GM20431 (cell line): ENCODE data around the gene WNK2.
"Not testable (repeated sequence)": the region's sequence is repeated elsewhere in the genome, so short reads cannot be mapped to it uniquely, and the experiment has no call there.

ENCODE experiments used
- in situ Hi-C: fragments of 300-500 bp; cut with MseI, MboI; formaldehyde crosslinking; loops from one replicate; pipeline ENCODE4 v1.15.0; 2020; ENCODE audit warnings: low sequenced_read_pairs; ENCODE audit not compliant: unreplicated experiment

The WNK2 gene

DNA sequence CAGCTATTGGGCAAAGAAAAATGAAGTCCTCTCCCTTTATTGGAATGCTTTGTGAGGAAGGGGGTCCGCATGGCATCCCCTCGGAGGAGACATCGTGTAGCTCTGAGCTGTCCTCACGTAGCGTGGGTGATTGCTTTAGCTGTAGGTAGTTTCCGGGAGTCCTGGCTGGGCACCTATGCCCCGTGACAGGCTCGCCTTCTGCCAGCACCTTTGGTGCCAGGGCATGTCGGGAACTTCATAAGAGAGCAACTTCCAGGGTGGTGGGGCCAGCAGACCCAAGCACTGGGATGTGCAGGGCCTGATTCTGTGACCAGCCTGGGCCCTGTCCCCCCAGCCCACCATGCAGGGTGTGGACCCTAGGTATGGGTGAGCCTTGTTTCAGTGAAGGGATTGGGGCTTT, 64.0 kb downstream of the WNK2 start:
- in situ Hi-C loops, result no loop called here

DNA sequence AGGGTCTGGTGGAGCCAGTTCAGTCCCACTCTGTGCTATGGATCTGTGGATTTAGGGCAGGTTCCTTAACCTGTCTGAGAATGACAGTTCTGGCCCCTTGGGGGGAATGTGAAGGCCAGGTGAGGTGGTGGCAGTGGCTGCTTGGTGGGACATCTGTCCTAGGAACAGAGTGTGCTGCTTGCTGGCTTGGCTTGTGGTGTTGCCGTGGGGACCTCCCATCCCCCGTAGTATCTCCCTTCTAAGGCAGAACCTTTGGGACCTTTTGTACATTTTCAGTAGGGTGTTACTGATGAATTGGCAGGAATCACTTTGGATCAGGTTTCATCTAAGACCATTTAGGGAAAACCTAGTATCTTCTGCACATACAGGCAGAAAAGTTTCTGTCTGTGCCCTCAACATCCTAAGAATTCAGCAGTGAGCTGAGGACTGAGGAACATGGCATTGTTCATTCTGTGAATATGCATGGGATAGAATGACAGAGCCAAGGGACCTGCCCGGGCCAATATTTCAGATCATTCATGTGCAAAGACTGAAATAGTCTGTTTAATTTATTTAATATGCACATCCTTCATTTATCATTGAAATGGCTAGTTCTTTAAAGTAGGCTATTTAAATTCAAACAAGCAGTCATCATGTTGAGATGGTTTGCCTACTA, 64.6 kb downstream of the WNK2 start:
- in situ Hi-C loops, result no loop called here

DNA sequence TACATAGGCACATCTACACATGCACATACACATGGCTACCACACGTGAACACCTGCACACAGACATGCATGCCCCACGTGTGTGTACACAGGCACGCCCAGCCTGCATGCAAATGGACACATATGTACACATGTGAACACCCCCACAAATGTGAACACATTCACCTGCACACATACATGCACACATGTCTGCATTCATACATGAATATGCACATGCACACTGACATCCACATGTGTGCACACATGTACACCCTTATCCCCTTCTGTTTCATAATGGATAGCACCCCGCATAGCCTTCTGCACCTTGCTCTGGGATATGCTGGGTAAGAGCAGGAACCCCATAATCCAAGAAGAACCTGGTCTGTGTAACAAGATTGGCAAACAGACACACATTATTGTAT, 66.2 kb downstream of the WNK2 start:
- in situ Hi-C loops, result no loop called here

DNA sequence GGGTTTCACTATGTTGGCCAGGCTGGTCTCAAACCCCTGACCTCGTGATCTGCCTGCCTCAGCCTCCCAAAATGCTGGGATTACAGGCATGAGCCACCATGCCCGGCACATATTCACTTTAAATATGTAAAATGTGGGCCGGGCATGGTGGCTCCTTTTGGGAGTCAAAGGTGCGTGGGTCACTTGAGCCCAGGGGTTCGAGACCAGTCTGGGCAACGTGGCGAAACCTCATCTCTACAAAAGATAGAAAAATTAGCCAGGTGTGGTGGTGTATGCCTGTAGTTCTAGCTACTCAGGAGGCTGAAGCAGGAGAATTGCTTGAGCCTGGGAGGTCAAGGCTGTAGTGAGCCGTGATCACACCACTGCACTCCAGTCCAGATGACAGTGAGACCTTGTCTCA, 67.4 kb downstream of the WNK2 start:
- in situ Hi-C loops, result not testable (repeated sequence)

DNA sequence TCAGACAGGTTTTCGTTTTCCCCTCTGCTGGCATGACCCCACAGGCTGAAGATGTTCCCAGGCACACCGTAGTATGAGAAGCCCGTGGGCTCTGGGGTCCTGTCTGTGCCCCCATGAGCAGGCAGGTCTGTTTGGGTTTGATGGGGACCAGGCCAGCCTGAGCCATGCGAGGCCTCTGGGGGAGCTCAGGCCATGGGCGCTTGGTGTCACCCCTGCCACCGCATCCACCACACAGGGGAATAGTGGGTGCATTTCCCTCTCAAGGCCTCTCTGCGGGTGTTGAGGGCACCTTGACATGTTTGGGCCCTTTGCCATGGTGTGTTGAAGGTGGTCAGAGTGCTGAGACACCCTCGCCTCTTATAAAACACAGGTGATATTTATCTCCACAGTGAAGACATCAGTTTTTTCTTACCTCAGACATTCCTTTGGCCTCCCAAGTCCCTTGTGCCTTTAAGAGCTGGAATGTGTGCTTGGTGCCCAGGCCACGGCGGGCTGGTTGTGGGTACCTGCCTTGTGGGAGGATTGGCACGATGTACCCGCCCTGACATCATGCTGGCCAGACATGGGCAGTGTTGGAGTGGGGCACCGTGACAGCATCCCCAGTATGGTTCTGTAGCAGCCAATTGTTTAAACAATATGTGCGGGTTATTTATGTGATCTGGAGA, 68.3 kb downstream of the WNK2 start:
- in situ Hi-C loops, result no loop called here

DNA sequence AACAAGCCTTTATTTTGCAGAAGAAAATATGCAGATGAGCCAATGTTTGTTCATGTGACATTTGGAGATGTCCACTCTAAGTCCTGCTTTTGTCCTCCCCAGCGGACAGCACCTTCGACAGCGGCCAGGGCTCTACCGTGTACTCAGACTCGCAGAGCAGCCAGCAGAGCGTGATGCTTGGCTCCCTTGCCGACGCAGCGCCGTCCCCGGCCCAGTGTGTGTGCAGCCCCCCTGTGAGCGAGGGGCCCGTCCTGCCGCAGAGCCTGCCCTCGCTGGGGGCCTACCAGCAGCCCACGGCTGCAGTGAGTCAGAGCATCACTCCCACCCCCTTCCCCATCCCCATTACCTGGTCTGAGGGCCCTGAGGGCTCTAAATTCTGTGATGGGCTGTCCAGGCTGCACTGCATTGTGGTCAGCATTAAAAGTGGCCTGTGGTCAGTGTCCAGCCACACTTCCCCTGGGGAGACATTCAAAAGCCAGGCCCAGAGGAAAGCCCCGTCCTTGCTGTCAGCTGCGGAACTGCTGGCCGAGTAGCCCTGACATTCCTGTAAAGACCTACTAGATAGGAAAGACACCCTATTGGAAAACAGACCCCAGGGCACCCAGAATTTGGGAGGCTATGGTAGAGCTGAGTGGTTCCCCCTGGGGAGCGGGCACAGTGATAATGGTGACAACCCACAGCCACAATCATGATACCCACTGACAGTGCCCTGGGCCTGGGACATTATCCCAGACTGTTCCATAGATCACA, 69.0 kb downstream of the WNK2 start:
- in situ Hi-C loops, result no loop called here

DNA sequence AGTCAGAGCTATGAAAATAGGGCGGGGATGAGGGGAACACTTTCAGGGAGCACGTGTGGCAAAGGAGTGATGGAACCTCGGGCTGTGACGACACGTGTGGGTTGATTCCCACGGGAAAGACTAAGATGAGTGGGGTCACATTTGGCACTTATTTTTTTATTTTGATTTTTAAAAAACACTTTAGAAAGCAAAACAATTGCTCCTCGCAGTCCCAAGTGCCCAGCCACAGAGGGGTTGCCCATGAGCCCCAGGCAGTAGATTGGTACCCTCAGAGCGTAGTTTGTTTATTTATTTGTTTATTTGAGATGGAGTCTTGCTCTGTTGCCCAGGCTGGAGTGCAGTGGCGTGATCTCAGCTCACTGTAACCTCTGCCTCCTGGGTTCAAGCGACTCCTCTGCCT, 69.7 kb downstream of the WNK2 start:
- in situ Hi-C loops, result no loop called here

DNA sequence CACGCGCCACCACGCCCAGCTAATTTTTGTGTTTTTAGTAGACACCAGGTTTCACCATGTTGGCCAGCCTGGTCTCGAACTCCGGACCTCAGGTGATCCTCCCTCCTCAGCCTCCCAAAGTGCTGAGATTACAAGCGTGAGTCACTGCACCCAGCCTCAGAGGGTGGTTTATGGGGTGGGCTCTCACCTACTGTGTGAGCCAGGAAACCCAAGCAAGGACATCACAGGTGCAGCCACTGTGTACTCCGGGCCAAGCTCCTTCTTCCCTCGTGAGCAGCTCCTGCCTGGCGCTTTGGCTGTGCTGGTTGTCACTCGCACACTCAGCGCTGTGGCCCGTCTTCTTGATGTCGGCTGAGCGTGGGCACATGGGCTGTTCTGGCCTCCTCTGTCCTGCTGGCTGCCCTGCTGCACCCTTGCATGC, 70.1 kb downstream of the WNK2 start:
- in situ Hi-C loops, result no loop called here

DNA sequence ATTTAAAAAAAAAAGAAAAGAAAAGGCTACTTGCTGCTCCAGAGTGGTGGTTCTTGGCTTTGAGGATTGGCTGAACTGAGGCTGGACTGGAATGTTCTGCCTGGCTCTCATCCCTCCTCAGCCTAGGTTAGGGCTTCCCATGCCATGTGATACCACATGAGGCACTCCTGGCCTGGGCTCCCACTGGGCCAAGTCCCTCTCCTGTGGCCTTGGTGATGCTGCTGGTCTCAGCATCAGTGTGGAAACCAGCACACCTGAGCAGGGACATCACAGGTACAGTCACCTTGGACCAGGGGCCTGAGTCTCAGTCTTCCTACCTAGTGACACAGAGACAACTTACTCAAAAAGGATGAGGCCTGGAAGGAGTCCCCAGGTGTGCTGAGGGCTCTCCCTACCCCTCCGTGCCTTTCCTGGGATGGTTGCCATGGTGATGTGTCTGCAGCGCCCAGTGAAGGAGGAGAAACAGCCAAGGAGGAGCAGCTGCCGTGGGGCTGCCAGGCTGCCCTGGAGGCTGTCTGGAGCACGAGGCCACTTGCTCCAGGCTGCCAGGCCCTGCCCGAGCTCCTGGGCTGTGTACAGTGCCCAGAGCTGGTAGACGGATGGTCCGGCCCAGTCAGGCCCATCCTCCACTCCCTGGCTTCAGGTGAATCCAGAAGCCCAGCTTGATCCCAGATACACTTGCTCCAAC, 71.0 kb downstream of the WNK2 start:
- in situ Hi-C loops, result no loop called here

DNA sequence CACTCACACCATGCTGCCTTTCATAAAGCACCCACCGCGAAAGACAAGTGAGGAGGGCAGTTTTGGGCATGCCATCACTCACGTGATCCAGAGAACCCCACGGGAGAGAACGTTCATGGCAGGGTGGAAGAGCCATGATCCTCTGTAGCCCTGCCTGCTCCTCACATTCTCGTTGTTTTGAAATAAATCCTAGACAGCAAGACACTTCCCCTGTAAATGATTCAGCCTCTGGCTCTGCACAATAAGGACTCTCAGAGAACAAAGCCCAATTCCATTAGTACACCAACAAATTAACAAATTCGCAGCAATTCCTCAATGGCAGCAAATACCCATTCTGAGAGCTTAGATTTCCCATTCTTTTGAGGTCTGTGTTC, 71.5 kb downstream of the WNK2 start:
- in situ Hi-C loops, result no loop called here

DNA sequence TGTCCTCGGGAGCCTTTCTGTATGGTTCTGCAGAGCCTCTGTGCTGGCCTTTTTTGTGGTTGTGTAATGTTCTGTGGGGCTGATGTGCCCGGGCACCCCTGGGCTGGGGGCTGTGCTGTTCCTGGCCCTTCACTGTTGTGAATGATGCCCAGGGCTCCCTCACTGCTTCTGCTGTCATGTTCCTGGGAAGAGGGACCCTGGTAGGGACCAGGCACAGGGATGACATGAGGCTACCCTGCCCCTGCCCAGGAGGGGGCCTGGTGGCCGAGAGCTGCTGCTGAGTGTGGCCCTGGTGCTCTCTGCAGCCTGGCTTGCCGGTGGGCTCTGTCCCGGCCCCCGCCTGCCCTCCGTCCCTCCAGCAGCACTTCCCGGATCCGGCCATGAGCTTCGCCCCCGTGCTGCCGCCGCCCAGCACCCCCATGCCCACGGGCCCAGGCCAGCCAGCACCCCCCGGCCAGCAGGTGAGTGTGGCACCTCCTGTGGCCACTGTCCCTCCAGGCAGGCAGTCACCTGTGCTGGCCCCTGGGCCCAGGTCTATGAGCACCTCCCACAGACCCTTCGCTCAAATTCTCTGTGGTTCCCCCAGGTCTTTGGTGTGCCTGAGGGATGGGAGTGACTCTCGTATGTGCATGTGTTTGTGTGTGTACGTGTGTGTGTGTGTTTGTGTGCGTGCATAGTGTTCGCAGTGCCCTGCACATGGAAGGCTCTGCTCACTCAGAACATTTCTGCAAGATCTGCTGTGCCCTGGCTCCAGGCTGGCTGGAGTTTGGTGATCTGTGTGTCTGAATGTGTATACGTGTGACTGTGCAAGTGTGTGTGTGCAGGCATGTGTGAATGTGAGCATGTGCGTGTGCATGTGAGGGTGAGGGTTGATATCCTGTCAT, 72.3 kb downstream of the WNK2 start:
- in situ Hi-C loops, result no loop called here

DNA sequence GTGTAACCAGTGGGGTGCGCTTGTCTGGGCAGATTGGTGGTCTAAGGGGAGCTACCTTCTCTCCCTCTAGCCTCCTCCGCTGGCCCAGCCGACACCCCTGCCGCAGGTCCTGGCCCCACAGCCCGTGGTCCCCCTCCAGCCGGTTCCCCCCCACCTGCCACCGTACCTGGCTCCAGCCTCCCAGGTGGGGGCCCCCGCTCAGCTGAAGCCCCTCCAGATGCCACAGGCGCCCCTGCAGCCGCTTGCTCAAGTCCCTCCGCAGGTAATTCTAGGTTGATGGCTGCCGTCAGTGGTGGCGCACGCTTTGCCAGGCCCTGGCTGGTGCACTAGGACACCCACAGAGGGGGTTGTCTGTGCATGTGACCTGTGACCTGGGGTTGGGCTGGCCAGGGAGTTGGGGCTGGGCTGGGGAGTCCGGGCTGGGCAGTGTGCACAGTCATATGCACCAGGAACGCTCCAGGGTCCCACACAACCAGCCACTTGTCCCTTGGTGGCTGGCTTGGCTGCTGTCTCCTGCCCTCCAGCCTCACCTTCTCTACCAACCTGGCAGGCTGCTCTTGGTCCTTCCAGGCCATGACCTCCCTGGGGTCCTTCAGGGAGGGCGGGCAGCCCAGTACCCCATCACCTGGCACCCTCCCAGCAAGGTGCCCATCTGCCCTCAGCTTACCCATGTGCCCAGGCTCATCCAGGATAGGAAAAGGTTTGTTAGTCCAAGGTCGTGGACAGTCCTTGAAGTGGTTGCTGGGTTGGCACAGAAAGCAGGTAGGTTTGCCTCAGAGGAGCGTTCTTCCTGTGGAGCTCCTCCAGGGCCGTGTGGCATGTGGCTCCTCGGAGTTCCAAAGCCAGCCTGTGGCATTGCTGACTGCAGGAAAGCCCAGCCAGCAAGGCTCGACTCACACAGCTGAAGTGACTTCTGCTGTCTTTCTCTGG, 73.2 kb downstream of the WNK2 start:
- in situ Hi-C loops, result no loop called here

DNA sequence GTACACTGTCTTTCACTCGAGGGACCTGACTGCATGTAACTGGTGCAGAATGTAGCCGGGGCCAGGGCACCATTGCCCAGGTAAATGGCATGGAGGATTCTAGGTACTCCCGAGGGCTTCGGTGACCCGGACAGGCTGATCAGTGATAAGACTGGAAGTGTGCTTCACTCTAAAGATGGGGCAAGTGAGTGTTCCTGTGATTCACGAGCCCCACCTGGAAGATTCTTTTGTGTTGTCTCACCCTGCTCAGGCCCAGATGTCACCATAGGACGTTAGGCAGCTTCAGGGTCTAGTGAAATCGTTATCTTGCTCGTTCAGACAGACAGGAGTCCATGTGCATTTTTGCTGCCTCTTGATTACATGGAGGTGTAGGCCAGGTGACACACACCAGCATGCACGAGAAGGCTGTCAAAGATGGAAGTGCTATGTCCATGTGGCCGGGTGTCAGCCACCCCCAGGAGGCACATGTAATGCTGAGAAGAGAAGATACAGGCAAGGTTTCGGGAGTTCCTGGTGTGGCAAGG, 73.9 kb downstream of the WNK2 start:
- in situ Hi-C loops, result no loop called here

DNA sequence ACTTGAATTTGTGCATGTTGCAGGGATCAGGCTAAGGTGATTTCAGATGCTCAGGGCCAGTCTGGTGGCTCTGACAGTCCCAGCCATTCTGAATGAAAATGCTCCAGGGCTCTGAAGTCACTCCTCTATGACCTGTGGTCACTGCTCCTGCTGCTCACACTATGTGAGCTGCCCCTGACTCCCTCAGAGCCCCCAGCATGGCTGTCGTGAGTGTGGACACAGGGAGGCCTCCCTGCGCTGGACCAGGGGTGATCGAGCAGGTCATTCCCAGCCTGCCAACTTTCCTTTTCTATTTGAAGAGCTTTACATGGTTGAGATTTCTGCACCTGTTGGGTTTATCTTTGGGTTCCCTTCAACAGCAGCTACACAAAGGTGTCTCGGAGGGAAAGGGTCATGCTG, 74.5 kb downstream of the WNK2 start:
- in situ Hi-C loops, result no loop called here

DNA sequence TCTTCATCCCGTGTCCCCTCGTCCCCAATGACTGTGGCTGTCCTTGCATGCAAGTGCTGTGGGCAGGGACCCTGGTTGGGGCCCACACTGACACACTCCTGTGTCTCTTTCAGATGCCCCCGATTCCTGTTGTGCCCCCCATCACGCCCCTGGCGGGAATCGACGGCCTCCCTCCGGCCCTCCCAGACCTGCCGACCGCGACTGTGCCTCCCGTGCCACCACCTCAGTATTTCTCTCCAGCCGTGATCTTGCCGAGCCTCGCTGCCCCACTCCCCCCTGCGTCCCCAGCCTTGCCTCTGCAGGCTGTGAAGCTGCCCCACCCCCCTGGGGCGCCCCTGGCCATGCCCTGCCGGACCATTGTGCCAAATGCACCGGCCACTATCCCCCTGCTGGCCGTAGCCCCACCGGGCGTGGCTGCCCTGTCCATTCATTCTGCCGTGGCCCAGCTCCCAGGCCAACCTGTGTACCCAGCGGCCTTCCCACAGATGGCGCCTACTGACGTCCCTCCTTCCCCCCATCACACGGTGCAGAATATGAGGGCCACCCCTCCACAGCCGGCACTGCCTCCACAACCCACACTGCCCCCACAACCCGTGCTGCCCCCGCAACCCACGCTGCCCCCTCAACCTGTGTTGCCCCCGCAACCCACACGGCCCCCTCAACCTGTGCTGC, 75.0 kb downstream of the WNK2 start:
- in situ Hi-C loops, result no loop called here

DNA sequence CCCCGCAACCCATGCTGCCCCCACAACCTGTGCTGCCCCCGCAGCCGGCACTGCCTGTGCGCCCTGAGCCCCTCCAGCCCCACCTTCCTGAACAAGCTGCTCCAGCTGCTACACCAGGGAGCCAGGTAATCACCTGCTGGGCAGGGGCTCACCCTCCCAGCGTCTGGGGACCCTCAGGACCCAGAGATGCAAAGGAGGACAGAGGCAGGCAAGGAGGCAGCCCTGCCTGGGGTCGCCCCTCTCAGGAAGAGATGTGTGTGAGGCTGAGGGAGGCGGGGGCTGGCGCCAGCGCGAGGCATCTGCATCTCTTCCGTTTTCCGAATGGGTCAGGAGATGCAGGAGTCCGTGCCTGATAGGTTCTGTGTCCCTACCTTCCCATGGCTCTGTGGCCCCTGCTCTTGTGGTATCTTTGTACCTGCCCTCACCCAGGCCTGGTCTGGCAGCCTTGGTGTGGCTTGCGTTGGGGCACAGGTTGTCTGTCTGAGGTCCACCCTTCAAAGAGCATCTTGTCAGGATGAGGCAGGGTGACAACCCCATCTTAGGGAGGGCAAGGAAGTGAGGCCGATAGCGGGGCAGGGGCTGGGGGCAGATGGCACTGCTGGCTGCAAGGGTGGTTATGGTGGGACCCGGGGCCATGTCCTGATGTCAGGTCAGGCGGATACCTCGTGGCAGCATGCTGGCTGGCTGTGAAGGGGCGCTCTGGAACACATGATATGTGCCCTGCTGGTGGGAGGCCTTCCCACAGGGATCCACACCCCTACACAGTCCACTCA, 75.7 kb downstream of the WNK2 start:
- in situ Hi-C loops, result no loop called here

DNA sequence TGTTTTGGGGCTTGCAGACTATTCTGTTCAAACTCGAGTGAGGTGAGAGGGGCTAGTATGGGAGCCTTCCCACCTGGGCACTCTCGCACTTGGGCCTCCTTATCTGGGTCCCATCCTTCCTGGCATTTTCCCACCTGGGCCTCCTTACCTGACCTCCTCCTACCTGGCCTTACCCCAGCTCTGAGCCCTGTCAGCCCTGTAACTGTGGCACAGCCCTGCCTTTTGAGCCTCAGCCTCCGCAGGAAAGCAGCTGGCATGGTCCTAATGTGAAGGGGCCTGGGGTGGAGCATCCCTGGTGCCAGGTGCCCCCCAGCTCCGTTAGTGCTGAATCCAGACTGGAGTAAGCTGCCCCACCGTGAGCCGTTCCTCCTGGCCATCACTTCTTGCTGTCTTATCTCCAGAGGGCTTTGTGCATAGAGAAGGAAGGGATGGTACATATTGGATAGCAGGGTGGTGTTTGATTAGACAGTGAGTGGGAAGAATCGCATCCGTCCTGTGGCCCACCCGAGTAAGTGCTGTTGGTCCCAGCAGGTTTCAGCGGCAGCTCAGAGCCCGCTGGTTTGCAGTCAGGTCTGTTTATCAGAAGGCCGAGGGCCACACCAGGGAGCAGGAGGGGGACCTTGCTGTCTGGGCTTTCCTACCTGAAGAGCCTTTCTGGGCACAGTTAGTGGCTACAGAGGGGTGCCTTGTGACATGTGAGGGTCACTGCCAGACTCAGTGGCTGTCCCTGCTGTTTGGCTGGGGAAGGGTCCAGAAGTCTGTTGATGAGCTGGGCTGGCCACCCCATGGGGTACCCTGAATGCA, 76.5 kb downstream of the WNK2 start:
- in situ Hi-C loops, result no loop called here
